Measurements from ENCODE around the gene TRAF7.

DNA sequence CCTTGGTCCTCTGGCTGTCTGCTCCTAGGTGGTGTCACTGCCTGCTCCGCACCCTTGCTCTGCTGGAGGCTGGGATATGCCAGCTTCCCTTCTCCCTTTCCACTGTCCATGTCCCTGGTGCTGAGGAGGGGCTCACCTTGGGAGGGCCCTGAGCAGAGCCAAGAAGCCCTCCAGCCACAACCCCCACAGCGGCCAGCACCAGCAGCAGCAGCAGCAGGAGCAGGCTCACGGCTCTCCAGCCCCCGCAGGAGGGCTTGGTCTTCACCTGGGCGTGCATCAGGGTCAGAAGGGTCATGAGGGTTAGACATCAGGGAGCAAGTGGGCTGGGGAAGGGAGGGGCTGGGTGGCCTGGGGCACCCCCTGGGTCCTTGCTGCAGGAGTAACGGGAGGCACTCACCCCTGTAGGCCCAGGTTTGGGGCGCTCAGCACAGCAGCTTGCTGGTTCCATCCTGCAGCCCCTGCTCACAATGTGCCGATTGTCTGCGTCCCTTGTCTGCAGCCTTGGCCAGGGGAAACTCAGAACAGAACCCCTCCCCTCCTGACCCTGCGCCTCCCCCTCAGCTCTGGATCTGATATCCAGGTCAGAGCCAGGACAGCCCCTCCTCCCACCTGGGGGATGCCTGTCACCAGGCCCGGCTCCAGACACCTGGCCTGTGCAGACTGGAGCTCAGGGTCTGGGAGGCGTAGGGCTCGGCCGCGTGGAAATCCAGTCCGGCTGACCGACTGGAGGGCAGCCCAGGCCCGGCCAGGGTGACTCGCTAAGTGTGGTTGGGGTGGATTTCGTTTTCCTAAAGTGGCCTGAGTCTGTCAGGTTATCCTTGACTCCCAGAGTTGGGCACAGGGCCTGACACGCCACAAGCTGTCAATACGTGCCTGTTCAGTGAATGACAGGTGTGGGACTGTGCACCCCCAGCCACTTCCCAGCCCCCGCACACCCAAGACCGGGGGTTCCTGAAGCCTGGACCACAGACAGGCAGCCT lies 55.1 kb downstream of the TRAF7 start, which contains the start of gene BRICD5:
- TF ChIP-seq, protein P1, sequence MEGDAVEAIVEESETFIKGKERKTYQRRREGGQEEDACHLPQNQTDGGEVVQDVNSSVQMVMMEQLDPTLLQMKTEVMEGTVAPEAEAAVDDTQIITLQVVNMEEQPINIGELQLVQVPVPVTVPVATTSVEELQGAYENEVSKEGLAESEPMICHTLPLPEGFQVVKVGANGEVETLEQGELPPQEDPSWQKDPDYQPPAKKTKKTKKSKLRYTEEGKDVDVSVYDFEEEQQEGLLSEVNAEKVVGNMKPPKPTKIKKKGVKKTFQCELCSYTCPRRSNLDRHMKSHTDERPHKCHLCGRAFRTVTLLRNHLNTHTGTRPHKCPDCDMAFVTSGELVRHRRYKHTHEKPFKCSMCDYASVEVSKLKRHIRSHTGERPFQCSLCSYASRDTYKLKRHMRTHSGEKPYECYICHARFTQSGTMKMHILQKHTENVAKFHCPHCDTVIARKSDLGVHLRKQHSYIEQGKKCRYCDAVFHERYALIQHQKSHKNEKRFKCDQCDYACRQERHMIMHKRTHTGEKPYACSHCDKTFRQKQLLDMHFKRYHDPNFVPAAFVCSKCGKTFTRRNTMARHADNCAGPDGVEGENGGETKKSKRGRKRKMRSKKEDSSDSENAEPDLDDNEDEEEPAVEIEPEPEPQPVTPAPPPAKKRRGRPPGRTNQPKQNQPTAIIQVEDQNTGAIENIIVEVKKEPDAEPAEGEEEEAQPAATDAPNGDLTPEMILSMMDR (conservative IDR thresholded peaks at IDR 0.05; ENCODE audit: low read length): no peak
- TF ChIP-seq EZH2phosphoT487 (IDR thresholded peaks at IDR 0.05; ENCODE audit: borderline replicate concordance, low read depth, low read length): no peak
